GM13977 (cell line): ENCODE results near the gene PIK3R6.
A peak's percentile ranks its signal among the peaks of the same experiment; 100 is the strongest.

ENCODE experiments used
- DNase-seq: peaks from one replicate; pipeline ENCODE4 v3.0.0; 2012; ENCODE audit warnings: low spot score
- CTCF ChIP-seq: IDR thresholded peaks from 2 replicates; pipeline ENCODE4 v1.5.1; 2012; ENCODE audit warnings: mild to moderate bottlenecking, control low read depth; ENCODE audit not compliant: insufficient read depth; ENCODE audit errors: extremely low read depth, missing control alignments
- in situ Hi-C: fragments of 300-500 bp; cut with MboI; formaldehyde crosslinking; loops from one replicate; pipeline ENCODE4 v1.12.0; 2022; ENCODE audit warnings: low sequenced_read_pairs, low pct_unique_long_range_greater_than_20kb, mixed read lengths, inconsistent platforms; ENCODE audit not compliant: unreplicated experiment

Gene PIK3R6

GRCh38 chr17:8870406-8871040 is 3.0 kb upstream of the PIK3R6 start:
- in situ Hi-C loops: no loop called here
- no peak for TF ChIP-seq CTCF
- no peak for DNase-seq

- DNase-seq: no peak
- in situ Hi-C loops: no loop called here
- no peak for TF ChIP-seq CTCF
These were observed 1.8 kb upstream of the PIK3R6 start for GRCh38 chr17:8869114-8869815.

- TF ChIP-seq CTCF: no peak
- DNase-seq: peak; percentile 71
- in situ Hi-C loops: no loop called here
These were observed 1.1 kb upstream of the PIK3R6 start for GRCh38 chr17:8868529-8868951.

GRCh38 chr17:8868092-8868491 is 618 bp upstream of the PIK3R6 start:
- in situ Hi-C loops: no loop called here
- TF ChIP-seq CTCF: no peak
- no peak for DNase-seq

GRCh38 chr17:8865811-8866210 is 1.7 kb downstream of the PIK3R6 start:
- no peak for TF ChIP-seq CTCF
- in situ Hi-C loops: no loop called here
- DNase-seq: no peak

- in situ Hi-C loops: no loop called here
These were observed 2.1 kb downstream of the PIK3R6 start for GRCh38 chr17:8865385-8865784.

More at GRCh38 chr17:8865385-8865784, 2.1 kb downstream of the PIK3R6 start:
- TF ChIP-seq CTCF: no peak
- DNase-seq: no peak
